RKO (cell line): Measurements from ENCODE around the gene PRR33.
"Not testable (repeated sequence)": the region's sequence is repeated elsewhere in the genome, so short reads cannot be mapped to it uniquely, and the experiment has no call there.

Experiments
- DNase-seq: peaks from one replicate; pipeline ENCODE4 v3.0.0-alpha.2; 2016; ENCODE audit warnings: low spot score

PRR33 gene

DNA sequence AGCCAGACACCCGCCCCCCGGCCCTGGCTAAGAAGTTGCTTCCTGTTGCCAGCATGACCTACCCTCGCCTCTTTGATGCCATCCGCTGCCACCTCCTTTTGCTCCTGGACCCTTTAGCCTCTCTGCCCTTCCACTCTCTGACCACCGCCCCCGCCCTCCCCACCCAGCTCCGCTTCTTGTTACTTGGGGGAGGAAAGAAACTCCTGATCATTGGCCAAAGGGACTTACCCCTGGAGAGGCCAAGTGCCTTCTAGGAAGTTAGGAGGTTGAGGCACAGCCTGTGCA, at the start of gene PRR33:
Gene PRR33 (minus strand): TSS at position 65 of the 285 bp plus-strand sequence. CDS start 1,311 bp downstream, outside the sequence.
- no peak for DNase-seq

DNA sequence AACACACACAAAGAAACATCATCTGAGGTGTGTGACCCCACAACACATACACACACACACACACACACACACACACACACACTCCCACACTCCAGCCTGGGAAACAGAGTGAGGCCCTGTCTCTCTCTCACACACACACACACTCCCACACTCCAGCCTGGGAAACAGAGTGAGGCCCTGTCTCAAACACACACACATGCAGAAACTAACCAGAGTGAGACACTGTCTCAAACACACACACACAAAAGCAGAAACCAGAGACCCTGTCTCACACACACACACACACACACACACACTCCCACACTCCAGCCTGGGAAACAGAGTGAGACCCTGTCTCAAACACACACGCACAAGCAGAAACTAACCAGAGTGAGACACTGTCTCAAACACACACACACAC, 48.1 kb upstream of the PRR33 start:
- DNase-seq: not testable (repeated sequence)

DNA sequence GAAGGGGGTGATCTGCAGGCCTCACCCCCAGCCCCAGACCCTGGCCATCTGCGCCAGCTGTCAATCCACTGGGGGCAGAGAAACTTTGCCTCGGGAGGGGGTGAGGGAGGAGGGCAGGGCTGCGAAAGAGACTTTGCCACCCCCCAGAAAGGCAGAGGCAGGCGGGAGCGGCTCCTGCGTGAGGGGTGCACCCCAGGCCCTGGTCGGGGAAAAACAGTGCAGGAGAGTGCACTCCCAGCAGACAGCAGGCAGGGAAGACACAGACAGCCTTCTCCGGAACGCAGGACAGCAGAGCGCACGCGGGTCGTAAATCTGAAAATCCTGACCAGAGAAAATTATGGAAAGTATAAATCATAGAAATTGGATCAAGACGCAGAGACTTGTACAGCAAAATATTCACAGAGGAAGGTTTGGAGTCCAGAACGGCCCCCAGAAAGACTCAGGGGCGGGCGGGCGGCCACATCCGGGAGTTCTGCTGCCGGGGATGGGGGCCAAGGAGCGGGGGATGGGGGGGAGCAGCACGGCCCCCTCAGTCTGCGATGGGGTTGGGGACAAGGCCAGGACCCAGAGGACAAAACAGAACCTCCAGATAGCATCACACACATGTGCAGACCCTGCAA, 47.4 kb upstream of the PRR33 start:
- no peak for DNase-seq

DNA sequence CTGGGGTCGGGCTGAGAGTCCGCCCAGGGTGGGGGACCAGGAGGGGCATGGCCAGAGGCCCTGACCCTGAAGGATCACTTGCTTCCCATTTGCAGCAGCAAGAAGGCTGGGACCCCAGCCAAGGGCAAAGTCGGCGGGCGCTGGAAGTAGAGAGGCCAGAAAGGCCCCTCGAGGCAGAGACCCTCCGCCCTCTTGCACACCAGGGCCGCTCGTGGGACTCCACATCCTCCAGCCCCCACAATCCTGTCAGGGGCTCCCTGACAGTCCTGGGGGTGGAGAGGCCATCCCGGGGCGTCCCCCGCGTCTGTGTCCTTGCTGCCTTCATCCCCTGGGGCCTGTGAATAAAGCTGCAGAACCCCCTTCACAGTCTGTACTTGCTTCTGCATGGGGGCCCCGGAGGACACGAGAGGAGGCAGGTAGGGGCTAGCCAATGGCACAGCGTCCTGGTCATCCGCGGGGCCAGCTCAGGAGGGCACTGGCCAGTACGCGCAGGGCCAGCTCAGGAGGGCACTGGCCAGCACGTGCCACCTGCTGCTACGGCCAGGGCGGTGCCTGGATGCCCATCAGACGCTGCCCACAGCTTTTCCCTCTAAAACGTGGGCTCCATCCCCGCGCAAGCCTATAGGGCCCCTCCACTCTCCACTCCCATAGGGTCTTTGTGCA, 46.8 kb upstream of the PRR33 start:
- no peak for DNase-seq

DNA sequence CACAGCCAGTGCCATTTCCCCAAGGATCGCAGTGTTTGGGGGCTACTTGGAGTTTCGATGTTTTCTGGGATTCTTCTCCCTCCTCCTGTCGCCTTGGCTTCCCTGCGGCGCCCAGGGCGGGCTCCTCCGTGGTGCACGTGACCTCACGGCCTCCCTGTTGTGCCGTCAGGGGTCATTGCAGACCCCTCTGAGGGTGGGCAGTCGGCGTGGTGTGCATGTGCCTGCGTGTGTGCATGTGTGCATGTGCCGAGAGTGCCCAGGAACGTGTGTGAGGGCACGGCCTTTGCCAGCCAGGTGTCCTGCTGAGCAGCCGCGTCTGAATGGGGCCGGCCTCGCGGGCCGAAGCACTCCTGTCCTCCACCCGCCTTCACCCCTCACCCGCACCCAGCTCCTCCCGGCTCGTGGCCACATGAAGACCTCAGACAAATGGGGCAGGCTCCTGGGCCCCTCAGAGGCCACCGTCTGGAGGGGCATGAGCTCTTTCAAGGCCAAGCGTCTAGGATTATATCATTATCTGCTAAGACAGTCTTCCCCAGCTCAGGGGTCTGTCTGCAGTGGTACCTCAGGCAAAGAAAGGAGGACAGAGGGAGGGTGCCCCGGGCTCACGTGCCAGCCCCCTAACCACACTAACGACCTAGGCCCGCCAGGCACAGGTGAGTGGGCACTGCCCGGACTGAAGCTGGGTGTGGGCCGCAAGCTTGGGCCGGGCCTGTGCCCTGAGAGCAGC, 46.1 kb upstream of the PRR33 start:
- no peak for DNase-seq

DNA sequence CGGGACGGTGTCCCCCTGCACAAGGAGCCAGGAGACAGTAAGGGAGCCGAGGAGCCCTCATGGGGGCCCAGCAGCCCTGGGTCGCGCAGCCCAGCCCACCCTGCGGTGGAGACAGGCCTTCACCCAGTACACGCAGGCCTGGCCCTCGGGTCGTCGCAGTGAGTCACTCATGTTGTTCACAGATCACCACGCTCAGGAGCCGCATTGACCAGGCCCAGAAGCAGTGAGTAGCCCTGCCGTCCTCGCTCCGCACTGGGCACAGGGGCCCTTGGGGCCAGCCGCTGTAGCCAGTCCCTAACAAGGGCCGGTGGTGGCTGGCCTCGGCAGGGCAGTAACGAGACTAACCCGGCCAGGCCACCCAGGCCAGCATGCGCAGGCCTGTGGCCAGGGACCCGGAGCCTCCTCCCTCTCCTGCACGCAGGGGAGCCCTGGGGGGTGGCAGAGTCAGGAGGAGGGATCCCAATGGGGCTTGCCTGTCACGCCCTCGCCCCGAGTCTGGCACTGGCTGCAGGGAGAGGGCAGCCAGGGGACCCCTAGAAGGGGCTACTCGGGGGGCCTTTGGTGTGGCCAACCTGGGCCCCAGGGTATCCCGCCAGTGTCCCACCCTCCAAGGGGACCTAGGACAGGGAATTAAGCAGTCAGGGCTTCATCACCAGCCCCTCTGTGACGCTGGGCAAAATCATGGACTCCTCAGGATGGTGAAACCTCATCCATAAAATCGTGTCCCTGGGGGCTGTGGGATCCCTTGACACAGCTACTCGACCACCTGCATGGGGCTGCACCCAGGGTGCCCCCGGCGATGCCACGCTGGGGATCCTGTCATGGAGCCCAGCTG, 45.3 kb upstream of the PRR33 start:
- no peak for DNase-seq

DNA sequence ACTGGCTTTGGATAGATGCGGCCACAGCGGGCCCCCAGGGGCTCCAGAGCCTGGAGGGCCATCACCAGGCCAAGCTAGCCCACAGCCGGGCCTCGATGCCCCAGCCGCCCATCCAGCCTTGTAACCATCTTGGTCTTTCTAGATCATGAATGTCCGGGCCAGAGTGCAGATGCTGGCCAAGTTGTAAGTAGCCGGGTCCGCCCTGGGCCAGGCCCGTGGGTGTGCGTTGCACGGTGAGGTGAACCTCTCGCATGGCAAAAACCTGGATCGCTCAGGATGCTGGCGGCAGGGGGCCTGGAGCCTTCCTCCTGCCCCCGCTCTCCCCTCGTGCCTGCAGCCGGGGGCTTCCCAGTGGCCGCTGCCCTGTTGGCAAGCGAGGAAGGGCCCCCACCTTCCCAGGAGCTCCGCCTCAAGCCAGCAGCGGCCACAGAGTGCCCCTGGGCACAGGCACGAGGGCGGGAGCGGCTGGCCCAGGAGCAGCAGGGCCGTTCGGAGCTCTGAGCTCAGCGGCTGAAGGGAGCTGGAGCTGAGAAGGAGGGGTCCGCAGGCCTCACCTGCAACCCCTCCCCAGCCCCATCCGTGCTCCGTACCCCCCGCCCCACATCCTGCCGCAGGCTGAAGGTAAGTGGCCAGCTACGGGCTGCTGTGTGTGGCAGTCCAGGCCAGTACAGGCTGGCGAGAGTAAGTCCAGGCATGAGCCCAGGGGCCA, 44.5 kb upstream of the PRR33 start:
- DNase-seq: no peak

DNA sequence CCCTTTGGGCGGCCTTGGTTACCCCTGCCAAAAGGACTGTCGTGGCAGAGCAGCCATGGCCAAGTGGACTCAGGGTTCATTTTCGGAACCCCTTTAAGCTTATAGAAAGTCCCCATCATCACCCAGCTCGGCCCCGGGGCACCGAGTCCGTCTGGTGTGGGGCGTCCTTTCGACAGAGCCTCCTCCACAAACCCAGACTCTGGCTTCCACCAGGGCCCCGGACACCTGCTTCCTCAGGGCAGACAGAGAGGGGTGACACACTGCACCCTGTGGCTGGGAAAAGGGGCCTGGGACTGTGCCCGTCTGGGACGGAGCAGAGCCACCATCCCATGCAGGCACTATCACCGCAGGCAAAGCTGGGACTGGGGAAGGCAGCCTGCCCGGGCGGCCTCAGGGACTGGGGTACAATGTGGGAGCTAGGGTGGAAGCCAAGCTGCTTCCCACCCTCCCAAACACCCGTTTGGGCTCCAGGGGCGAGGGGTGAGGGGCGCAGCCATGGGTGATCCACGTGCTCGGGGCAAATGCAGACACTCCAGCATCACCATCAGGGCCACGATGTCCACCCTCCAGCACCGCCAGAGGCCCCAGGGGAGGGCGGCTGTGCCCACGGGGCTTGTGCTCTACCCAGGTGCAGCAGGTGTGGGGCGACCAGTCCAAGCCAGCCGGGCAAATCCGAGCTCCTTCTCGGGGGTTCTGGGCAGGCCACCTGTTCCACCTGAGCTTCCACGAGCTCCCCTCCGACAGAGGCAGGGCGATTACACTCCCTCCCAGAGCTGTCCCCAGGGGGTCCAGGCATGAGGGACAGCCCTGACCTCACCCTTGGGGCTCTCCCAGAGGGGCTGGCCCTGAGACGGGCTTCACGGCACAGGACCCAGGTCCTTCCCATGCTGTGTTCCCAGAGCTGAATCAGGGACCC, 43.7 kb upstream of the PRR33 start:
- DNase-seq: no peak

DNA sequence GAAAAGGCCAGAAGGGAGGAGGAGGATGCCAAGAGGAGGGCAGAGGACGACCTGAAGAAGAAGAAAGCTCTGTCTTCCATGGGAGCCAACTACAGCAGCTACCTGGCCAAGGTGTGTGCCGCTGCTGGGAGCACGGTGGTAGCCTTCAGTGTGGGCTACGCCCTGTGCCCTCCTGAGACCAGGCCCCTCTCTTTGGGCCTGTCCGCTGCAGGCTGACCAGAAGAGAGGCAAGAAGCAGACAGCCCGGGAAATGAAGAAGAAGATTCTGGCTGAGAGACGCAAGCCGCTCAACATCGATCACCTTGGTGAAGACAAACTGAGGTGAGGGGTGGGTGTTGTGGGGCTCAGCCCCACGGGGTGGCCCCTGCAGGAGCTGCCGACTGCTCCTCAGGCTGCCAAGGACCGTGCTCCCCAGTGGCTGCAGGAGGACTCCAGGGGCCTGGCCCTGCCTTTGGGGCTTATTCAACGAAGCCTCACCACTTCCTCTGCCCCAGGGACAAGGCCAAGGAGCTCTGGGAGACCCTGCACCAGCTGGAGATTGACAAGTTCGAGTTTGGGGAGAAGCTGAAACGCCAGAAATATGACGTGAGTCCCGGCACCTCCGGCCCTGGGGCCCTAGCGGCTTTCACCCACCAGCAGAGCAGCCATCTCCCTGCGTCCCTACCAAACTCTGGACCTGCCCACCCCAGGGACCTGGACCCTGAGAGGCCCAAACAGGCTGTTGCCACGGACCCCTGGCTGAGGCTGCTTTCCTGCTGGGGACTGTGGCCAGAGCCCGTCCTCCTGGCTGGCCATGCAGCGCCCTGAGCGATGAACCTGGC, 42.9 kb upstream of the PRR33 start:
- DNase-seq: no peak

DNA sequence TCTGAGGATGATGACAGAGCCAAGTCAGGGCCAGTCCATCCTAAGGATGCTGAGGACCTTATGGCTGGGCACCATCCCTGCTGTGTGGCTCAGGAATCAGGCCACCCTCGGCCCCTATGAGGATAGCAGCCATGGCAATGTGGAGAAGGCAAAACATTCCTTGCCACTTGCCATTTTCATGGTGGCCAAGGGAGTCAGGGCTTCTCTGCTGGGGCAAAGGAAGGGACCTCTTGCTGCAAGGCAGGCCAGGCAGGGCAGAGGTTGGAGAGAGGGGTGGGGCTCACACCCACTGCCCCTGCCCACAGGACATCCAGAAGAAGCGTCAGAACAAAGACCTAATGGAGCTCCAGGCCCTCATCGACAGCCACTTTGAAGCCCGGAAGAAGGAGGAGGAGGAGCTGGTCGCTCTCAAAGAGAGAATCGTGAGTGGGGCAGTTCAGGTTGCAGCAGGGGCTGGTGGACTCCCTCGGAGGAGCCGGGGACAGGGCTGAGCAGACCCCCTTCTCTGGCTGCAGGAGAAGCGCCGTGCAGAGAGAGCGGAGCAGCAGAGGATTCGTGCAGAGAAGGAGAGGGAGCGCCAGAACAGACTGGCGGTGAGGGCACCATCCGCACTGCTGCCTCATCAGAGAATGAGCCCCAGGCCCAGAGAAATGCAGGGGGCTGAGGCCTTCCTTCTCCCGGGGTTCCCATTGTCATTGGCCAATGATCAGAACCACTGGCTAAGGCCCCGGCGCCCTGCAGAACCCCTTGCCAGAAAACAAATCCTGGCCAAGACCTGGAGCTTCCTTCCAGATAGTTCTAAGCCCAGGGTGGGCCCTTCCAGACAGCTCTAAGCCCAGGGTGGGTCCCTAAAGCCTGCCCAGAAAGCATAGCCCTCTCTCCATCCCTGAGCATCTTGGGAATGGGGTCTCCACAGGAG, 42.0 kb upstream of the PRR33 start:
- DNase-seq: no peak

DNA sequence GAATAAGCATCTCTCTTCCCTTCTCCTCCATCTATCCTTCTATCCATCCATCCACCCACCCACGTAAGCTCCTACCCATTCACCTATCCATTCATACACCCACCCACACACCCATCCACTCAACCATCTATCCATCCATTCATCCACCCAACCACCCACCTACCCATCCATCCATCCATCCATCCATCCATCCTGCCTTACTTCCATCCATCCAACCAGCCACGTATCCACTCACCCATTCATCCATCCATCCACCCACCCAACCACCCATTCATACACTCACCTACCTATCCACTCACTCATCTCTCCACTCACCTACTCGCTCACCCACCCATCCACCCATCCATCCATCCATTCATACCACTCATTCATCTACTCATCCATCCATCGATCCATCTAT, 41.0 kb upstream of the PRR33 start:
- DNase-seq: no peak

DNA sequence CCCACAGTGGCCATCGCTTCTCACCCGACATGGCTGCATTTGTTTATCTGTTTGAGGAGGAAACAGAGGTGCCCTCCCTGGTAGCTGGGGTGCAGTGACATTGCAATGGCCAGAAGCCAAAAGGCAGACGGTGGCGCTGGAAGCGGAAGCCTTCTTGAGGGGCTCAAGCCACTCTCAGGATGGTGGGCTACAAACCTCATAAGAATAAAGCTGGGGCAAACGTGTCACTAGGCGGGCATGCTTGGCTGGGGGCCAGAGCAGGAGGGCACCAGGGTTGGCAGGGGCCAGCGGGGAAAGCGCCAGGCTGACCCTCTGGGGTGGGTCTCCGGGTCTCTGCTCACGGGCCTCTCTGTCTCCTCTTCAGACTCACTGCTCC, 40.4 kb upstream of the PRR33 start:
- no peak for DNase-seq

DNA sequence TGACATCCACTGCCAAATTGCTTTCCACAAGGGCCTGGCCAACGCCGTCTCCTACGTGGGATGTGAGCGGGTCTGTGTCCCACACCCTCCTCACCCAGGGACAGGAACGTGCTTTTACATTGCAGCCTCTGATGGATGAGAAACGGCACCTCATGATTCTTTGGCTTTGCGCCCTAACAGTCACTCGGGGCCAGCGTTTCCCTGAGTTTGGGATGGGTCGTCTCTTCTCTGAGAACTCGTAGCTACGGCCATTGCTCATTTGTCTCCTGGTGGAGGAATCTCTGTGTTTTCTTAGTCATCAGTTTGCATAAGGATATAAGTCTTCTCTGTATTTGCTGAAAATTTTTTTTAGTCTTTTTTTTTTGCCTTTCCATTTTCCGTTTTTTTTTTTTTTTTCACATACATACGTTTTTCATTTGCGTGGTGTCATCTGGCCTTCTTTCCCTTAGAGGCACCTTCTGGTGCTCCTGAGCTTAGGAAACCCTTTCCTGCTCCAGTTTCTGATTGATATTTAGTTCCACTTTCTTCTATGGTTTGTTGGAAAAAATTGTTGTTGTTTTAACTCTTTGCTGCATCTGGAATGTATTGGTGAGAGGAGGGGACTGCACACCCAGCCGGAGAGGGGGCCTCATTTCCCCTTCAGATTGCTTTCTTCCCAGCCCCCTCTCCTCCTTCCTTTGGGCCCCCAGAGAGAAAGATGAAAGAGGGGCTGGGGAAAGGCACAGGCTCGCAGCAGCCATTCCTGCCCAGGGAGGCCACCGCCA, 39.8 kb upstream of the PRR33 start:
- no peak for DNase-seq

DNA sequence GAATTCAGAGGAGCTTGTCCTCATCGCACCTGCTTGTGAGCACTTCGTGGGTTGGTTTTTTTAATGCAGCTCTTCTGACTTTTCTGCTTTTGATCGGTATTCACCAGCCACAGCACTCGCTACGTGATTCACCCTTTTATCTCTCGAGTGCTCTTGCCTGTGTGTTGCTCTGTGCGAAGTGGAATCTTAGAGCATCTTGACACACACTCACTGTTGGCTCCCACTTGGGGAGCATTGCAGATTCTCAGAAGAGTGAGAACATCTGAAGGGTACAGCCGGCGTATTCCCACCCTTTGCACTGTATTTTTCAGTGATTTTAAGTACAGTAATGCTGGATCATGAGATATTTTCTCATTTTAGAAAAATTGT, 38.8 kb upstream of the PRR33 start:
- DNase-seq: no peak

DNA sequence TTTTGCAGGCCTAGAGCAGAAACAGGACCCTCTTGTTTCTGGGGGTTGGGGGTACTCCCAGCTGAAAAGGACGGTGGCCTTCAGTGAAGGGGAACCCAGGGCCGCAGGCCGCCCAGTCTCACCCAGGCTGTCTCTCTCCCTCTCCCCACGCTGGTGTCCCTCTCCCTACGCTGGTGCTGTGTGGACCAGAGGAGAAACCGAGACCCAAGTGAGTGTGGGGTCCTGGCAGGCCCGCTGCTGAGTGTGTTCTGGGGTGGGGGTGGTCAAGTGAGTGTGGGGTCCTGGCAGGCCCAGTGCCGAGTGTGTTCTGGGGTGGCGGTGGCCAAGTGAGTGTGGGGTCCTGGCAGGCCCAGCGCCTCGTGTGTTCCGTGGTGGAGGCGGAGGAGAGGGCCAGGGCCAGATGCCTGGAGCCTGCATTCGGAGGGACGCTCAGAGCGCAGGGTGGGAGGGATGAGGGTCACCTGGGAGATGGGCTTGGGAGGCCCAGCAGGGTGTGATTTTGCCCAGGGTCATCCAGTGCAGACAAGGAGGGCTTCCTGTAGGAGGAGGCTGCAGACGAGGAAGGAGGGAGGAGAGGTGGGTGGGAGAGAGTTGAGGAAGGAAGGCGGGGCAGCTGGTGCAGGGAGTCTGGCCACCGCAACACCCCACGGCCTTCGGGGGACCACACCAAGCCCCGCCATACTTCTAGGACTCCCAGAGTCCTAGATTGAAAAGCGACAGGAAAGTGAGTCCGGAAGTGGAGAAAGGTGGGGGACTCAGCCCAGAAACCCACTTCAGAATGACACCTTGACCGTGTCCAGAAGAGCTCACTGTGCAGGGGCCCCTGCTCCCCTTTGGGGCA, 38.1 kb upstream of the PRR33 start:
- DNase-seq: no peak

DNA sequence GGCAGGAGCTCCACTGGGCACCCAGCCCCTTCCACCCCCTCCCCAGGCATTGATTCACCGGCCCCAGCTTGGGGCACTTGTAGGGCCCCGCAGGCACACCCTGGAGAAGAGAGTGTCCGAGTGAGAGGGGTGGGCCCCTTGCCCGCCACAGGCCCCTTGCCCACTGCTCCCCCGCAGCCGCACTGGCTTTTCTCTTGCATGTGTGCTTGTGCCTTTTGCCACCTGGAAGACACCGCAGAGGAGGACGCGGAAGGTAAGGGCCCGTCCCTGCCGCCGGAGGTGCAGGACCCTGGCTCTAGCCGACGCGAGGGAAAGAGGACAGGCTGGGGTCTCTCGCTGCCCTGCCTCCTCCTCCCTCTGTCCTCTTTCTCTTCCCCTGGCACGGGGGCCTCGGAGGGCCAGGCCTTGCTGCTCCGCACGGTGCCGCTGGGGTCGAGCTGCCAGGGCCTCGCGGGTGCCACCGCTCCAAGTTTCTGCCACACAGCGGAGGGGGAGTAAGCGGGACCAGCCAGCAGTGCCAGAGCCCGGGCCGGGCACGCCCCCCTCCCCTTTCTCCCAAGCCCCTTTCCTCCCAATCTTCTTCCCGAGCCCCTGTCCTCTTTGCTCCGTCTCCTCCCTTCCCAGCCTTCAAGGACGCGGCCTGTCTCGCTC, 37.3 kb upstream of the PRR33 start:
- DNase-seq: no peak

DNA sequence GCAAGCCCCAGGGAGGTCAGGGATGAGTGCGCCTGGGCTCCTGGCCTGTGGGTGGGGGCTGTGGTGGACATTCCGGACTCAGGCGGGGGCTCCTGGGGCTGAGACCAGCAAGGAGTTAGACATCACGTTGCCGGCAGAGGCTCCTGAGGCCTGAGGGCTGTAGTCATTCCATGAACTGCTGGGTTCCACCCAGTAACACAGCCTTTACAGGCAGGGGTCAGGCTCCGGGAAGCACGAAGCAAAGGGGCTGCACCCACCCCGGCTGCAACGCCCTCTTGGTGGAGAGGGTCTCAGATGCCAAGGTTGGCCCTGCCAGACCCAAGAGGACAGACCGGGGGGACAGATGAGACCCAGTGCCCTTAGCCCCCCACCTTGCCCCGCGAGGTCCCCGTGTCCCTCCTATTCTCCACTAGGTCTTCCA, 36.8 kb upstream of the PRR33 start:
- DNase-seq: no peak
